ENCODE results near the gene KCNMB2. TPM values are rescaled to one million over a fixed set of nuclear protein-coding genes. Genes with fewer than 3 reads are reported as not detected.

The KCNMB2 gene
- total RNA-seq, 6 experiments from 2014 or later, result not detected

DNA sequence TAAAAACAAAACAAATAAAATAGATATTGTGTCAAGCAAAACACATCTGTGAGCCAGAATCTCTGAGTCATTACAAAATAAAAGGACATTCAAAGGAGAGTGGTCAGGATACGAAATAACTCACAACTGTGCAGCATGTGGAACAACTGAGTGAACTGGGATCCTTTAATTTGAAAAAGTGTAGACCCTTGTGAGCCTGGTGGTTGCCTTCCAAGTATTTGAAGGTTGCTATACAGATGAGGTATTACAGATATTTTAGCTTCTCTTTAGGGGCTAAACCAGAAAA, 26.7 kb downstream of the KCNMB2 start:
- Histone ChIP-seq H3K36me3 (no peaks in the 10 kb centered on the region), H3K4me1 (no peaks in the 10 kb centered on the region), H3K27ac (no peak overlapping the region), H3K4me3 (no peak overlapping the region), H3K9me3 (no peaks in the 10 kb centered on the region), H3K27me3 (no peaks in the 10 kb centered on the region)
- no peak for ATAC-seq
- DNase-seq, result no peak
- intact Hi-C loops (cut with DNase I), result no loop called here
- TF ChIP-seq, protein P1, sequence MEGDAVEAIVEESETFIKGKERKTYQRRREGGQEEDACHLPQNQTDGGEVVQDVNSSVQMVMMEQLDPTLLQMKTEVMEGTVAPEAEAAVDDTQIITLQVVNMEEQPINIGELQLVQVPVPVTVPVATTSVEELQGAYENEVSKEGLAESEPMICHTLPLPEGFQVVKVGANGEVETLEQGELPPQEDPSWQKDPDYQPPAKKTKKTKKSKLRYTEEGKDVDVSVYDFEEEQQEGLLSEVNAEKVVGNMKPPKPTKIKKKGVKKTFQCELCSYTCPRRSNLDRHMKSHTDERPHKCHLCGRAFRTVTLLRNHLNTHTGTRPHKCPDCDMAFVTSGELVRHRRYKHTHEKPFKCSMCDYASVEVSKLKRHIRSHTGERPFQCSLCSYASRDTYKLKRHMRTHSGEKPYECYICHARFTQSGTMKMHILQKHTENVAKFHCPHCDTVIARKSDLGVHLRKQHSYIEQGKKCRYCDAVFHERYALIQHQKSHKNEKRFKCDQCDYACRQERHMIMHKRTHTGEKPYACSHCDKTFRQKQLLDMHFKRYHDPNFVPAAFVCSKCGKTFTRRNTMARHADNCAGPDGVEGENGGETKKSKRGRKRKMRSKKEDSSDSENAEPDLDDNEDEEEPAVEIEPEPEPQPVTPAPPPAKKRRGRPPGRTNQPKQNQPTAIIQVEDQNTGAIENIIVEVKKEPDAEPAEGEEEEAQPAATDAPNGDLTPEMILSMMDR (IDR thresholded peaks at IDR 0.05), result no peak
- TF ChIP-seq POLR2A (IDR thresholded peaks at IDR 0.05), result no peak
- 8% methylated on average over 1 of the region's 1 CpG for WGBS (ENCODE audit: insufficient coverage, low coverage, low lambda C conversion rate, missing lambda C conversion rate)

DNA sequence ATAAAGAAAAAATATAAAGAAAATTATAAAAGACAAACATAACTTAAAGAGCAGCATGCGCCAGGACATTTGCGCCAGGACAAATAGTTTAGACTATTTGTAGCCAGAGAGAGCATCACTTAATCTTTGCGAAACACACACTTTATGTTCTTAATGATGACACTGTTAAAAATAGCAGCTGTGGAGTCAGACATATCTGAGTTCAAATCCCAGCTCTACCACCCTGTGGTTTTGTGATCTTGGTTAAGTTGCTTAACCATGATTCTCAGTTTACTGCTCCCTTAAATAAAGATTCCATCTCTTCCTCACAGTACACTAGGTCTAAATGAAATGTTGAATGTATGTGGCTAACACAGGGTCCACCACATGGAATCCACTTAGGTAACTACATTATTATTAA, 31.4 kb downstream of the KCNMB2 start:
- WGBS (ENCODE audit: insufficient coverage, low coverage, low lambda C conversion rate, missing lambda C conversion rate), result 65% methylated on average over 3 of the region's 3 CpGs
- Histone ChIP-seq H3K4me3 (no peak overlapping the region), H3K27ac (no peak overlapping the region), H3K9me3 (no peaks in the 10 kb centered on the region), H3K4me1 (no peaks in the 10 kb centered on the region), H3K27me3 (no peaks in the 10 kb centered on the region), H3K36me3 (no peaks in the 10 kb centered on the region)
- intact Hi-C loops (cut with DNase I), result no loop called here
- DNase-seq, result no peak
- ATAC-seq, result no peak
- TF ChIP-seq, protein P1 (IDR thresholded peaks at IDR 0.05), result no peak
- TF ChIP-seq POLR2A (IDR thresholded peaks at IDR 0.05), result no peak

DNA sequence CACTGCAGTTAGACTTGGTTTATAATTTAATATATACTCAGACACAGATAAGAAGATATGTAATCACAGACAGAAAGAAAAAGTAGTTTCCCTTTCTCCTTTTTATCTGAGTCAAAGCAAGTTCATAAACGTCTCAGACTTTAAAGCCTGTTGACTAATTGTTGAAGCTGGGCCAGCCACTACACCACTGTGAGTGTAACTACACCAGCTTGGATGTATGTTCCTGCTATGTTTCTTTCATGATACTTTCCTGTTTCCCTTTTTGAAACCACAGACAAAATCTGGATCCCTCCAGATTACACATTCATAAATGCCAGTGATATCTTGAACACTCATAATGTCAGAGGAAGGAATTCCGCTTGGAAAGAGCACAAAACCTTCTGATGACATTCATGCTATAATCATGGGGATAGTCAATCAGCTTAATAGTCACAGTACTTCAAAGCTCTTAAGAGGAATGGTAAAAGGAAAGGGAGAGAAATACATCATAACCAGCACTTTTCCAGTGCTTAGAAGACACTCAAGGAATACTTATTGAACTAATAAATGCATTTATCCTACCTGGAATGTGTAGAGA, 32.0 kb downstream of the KCNMB2 start:
- no peak for DNase-seq
- H3K27ac ChIP-seq, result no peak overlapping the region
- H3K36me3 ChIP-seq, result no peaks in the 10 kb centered on the region
- no peak for TF ChIP-seq POLR2A (IDR thresholded peaks at IDR 0.05)
- TF ChIP-seq, protein P1 (IDR thresholded peaks at IDR 0.05), result no peak
- H3K4me3 ChIP-seq, result no peak overlapping the region
- 25% methylated on average over 2 of the region's 2 CpGs for WGBS (ENCODE audit: insufficient coverage, low coverage, low lambda C conversion rate, missing lambda C conversion rate)
- intact Hi-C loops (cut with DNase I), result no loop called here
- no peak for ATAC-seq
- no peaks in the 10 kb centered on the region for H3K27me3 ChIP-seq
- no peaks in the 10 kb centered on the region for H3K4me1 ChIP-seq
- H3K9me3 ChIP-seq, result no peaks in the 10 kb centered on the region

DNA sequence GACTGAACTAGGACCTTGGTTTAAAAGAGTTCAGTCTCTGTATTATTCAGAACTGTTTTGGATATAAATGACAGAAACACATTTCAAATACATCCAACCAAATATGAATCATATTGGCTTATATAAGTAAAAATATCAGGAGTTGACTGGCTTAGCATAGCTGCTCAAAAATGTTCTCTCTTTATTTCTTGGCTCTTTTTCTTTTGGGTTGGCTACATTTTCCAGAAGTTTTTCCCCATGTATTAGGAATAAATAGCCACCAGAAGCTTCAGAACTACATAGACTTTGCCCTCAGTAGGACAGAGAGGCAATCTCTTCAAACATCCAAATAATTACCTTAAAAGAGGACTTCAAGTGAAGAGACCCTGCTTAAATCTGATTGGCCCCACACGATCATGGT, 32.7 kb downstream of the KCNMB2 start:
- DNase-seq, result no peak
- H3K4me3 ChIP-seq, result no peak overlapping the region
- no peak overlapping the region for H3K27ac ChIP-seq
- TF ChIP-seq POLR2A (IDR thresholded peaks at IDR 0.05), result no peak
- TF ChIP-seq, protein P1 (IDR thresholded peaks at IDR 0.05), result no peak
- no peaks in the 10 kb centered on the region for H3K4me1 ChIP-seq
- ATAC-seq, result no peak
- H3K36me3 ChIP-seq, result no peaks in the 10 kb centered on the region
- no peaks in the 10 kb centered on the region for H3K9me3 ChIP-seq
- 45% methylated on average over 1 of the region's 1 CpG for WGBS (ENCODE audit: insufficient coverage, low coverage, low lambda C conversion rate, missing lambda C conversion rate)
- H3K27me3 ChIP-seq, result no peaks in the 10 kb centered on the region
- intact Hi-C loops (cut with DNase I), result no loop called here

DNA sequence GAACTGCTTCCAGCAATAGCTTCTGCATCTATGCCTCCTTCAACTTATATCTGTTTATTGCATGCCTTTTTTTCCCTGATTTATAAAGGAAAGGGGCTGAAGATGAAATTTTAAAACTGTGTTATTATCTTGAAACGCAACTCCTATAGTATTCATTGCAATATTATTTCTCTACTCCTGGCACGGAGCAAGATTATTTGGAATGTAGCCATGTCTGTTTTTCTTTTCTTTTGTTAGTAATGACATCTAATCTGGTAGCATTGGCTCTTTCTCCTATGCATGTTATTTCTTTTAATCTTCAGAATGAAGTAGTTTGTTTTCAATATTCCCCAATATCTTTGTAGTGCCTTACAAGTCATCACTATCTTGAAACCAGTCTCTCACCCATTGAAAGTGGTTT, 33.6 kb downstream of the KCNMB2 start:
- no peak overlapping the region for H3K27ac ChIP-seq
- intact Hi-C loops (cut with DNase I), result no loop called here
- DNase-seq, result no peak
- TF ChIP-seq, protein P1 (IDR thresholded peaks at IDR 0.05), result no peak
- TF ChIP-seq POLR2A (IDR thresholded peaks at IDR 0.05), result no peak
- no peak overlapping the region for H3K4me3 ChIP-seq
- ATAC-seq, result no peak
- WGBS (ENCODE audit: insufficient coverage, low coverage, low lambda C conversion rate, missing lambda C conversion rate), result 38% methylated on average over 2 of the region's 2 CpGs
- H3K9me3 ChIP-seq, result no peaks in the 10 kb centered on the region
- no peaks in the 10 kb centered on the region for H3K36me3 ChIP-seq
- no peaks in the 10 kb centered on the region for H3K27me3 ChIP-seq
- H3K4me1 ChIP-seq, result no peaks in the 10 kb centered on the region

All from right lobe of liver (tissue), 6 donors.